HUDEP-2 (cell line): ENCODE data around the gene VEPH1.

Experiments
- DNase-seq, 76 experiments: peaks; one replicate each; lab custom pipeline; 2025; ENCODE audit not compliant: unreplicated experiment in 76 of 76; lab: John Stamatoyannopoulos, UW

The VEPH1 gene

DNA sequence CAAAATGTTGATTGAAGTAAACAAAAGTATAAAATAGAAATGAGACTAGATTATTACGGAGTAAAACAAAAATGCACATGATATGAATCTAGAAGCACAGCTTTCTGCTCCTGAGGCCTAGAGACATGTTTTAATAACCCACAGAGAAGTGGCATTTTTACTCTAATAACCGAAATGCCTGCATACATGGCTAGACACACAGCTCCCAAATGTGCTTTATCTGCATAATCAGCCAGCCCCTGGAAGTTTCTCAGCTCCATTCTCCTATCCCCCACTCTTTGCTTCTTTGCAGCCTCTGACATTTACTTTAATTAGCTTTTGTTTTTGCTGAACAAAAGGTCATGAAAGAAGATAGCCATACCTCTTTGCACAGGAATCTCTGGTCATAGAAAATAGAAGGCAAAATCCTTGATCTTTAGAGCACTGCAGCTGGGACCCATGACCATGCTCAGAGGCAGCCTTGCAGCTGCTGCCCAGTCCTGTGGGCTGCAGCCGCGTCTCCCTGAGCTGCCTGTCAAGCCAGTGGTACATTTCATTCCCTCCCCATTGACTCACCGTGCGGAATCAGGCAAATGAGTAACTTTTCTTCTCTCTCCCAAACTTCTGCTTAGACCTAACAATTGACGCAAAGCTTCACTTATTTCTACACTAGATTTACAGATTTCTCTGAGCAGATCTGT is at the start of gene VEPH1:
Gene VEPH1, minus strand, starts transcription at position 501 of the 680 bp plus-strand sequence. CDS start 8,067 bp downstream, outside the sequence.
- DNase-seq: no peak

DNA sequence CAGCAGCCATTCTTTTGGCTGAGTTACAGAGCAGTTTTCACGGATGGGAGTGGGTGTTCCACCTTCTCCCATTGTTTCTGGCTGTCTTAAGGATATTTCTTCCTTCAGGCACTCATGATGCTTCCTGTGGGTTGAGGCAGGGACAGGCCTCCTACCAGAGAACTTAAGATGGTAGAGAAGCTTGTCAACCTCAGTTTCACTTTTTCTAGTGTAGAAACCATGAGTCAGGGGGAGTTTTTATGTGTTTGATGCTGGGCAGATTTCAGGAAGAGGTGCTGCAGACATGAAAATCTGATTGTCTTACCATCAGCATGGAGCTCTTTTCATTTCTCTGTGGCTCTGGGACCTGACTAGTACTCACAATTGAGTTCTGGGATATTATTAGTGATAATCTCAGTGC is 48.7 kb upstream of the VEPH1 start:
- DNase-seq: no peak

DNA sequence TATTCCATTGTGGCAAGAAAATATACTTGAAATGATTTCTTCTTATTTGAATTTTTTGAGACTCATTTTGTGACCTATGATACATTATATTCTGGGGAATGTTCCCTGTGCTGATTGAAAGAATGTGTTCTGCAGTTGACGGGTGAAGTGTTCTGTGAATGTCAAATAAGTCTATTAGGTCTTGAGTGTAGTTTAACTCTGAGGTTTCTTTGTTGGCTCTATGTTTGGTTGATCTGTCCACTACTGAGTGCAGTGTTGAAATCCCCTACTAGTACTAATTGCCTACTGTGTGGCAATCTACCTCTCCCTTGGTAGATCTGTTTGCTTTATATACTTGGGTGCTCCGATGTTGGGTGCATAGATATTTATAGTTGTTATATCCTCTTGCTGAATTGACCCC is 46.3 kb upstream of the VEPH1 start:
- no peak for DNase-seq

DNA sequence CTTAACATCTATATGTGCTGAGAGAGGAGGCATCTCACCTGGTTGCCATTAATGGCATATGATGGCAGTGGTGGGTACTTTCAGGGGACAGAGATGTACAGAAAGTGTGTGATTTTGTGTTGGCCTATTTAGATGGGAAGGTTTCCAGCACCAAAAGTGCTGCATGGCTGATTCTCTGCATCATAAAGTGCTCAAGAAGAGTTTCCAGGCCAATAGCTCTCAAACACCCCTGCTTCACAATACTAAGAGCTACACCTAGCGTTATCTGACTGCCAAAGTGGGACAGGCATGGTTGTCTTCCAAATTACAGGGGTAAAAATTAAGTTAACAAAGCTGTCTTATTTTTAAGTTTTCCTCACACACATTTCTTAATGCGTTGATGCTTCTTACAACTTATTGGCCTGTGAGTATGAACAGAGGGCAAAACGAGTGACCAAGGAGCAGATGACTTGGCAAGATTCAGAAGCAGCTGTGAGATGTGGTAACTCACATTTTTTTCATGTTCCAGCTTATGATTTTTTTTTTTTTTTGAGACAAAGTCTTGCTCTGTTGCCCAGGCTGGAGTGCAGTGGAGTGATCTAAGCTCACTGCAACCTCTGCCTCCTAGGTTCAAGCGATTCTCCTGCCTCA is 41.4 kb upstream of the VEPH1 start:
- no peak for DNase-seq

DNA sequence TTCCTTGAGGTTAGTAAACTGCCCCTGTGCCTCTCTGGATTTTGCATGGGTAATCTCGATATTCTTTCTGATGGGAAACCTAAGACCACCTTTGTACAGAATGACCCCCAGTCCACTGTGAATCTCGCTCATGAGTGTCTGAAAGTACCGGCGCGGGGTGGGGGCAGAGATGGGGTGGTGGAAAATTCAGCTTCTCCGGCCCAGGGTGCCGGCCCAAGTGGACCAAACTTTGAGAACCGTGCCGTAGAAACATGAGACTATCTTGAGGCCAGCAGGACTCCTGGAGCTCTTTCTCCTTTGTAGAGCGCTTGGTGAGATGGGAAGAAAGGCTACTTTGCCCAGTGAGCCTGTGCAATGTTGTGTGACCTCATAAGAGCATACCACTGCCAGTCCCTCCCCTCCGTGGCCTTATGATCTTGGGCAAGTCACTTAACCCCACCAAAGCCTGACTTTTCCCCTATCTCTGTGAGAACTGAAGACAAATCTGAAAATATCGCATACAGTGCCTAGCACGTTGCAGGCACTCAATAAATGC is 40.4 kb upstream of the VEPH1 start:
- no peak for DNase-seq

DNA sequence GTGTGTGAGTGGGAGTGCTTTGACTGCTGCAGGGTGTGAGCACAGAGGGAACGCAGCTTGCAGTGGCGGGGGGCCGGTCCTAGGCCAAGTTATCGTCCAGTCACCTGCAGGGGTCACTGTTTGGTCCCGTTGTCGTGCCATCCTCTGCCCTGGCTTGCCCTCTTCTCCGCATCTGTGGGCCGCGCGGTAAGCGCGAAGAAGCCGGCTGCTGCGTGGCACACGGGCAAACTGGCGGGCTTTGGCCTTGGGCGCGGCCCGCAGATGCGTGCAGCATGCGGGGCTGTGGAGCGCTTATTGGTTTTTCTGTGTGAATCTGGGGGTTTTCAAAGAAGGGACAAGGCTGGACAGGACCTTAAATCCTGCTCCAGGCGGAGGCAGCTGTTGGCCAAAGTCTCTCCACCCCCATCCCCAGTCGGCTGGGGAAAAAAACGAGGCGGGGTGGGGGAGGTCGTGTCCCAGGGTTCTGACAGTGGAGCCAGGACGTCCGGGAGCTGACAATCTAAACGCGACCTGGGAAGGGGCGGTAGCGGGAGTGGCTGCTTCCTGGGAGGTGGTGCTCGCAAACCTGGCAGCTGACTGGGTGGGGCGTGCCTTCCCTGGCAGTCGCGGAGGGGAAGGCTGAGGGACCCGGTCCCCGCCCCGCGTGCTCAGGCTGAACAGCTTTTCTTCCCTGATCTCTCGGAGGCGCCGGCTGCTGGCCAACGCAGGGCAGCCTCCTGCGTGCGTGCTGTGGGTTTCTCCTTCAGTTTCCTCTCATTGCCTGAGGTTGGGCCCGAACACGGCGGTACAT is 39.7 kb upstream of the VEPH1 start:
- peak in 6 of 76 experiments; percentile 2 to 26 (median 6) for DNase-seq

DNA sequence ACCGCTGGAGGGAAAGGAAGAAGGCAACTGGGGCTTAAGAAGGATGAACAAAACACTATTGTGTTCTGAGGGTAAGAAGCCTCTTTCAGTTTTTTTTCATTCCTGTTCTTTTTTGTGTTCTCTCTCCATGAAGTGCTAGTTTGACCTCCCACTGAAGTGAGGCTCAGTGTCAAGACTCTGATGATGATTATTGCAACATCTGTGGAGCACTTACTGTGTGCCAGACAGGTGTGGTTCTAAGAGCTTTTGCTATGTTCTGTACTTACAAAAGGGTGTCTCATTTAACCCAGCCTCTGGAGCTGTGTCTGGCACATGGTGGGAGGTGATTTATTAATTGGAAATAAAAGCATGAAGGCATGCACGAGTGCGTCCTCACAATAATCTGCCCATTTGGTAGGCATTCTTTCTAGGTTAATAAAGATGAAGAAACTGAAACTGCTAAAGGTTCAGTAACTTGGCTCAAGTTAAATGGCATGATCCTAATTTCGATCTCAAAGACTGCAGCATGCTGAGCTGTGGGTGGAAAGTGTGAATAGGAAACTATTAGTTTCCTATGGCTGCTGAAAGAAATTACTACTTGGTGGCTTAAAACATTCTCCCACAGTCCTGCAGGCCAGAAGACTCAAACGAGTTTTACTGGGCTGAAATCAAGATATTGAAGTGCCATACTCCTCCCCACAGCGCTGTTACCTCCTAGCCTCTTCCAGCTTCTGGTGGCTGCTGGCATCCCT is 38.5 kb upstream of the VEPH1 start:
- no peak for DNase-seq

DNA sequence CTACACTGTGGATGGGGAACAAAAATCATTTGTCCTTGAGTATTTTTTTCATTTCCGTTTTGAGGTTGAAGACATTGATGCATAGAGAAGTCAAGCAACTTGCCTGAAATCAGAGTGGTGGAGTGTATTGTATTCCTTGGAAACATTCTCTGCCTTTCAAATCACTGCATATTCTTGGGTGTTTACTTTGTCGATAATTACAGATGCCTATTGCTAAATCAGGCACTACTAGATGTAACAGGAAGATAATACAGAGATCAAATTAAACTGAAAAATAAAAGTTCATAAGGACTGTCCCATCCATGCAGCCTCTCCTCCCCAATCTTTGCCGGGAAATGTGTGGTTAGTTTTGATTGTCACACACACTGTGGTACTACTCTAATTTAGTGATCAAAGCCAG is 37.4 kb upstream of the VEPH1 start:
- no peak for DNase-seq

DNA sequence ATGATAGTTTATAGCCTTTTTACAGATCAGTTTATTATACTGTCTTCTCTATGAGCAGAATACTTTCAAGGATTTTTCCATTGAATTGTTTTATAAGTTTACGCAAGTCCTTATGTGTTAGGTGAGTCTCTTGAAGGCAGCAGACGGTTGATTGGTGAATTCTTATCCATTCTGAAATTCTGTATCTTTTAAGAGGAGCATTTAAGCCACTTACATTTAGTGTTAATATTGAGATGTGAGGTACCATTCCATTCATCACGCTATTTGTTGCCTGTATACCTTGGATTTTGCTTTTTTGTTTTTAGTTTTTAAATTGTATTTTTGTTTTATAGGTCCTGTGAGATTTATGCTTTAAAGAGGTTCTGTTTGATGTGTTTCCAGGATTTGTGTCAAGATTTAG is 32.5 kb upstream of the VEPH1 start:
- DNase-seq: no peak

DNA sequence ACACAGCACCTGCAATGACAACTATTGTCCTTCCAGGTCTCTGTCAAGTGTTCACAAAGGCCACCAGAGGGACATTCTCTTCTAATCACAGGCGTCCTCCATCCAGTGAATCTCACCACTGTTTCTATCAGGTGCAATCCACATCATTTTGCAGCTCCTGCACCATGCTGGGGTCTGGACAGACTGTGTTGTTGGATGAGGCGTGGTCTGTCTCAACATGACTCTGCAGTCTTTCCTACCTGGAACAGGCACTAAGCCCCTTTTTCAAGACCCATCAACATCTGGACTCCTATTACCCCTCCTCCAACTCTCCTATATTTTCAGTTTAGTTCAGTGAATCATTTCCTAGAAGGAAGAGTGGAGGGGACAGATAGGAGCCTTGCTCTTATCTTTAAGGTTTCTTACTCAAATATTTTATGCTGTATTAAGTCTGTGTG is 31.5 kb upstream of the VEPH1 start:
- no peak for DNase-seq

DNA sequence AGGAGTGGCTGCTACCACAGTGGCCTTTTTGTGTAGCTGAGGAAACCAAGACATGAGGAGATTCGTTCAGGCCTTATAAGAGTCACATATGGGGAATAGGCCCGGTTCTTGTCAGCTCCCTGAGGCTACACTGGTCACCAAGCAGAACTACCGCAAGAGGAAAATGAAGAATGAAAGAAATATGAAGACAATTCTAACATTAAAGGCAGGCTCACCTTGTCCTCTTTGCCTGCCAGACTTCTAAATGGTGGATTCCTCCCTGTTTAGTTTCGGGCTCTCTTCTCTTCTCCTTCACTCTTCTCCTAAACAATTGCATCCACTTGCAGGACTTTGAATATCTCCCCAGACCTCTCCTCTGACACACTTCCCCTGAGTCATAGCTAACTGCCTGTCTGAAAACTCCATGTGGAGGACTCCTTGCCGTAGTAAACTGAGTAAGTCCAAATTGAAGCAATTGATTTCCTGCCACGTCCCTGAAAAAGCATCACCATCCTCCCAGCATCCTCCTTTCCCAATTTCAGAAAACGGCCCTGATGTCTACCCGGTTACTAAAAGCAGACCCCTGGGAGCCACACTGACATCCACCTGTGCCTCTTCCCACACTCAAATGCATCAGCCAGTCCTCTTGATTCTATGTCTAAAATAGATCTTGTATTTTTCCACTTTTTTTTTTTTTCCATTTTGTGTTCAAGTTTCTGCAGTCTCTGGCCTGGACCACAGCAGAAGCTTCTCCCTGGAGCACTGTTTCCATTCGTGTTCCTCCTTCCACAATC is 30.3 kb upstream of the VEPH1 start:
- DNase-seq: no peak

DNA sequence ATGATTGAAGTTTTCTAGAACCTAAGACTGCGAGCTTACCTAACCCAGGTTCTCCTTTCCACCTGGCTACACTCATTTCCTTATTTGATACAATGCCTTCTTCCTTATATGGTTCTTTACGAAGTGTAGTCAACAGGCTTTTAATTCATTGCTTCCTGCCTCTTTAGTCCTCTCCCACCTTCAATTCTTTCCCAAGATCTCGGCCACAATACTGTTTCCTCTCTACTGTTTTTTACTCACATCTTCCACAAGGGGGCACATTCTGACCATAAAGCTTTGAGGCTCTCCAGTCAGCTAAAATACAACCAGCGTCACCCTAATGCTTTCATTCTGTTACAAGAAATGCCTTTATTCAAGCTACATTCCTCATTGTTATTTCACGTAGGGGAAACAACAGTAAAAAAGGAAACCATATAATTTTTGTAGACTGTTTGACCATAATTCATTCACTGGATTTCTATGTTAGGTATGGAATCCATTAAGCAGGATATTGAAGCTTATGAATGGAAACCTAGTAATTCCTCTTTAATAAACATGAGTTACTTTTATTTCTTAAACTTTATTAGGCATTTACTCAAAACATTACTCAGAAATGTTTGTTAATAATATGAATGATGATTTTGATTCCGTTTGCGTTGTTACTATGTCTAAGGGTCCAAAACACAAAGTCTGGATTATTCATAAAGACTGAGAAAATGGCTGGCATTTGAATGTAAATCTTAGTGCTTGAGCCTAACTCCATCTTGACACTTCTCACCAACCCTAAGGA is 29.5 kb upstream of the VEPH1 start:
- peak in 33 of 76 experiments; percentile 2 to 62 (median 28) for DNase-seq

DNA sequence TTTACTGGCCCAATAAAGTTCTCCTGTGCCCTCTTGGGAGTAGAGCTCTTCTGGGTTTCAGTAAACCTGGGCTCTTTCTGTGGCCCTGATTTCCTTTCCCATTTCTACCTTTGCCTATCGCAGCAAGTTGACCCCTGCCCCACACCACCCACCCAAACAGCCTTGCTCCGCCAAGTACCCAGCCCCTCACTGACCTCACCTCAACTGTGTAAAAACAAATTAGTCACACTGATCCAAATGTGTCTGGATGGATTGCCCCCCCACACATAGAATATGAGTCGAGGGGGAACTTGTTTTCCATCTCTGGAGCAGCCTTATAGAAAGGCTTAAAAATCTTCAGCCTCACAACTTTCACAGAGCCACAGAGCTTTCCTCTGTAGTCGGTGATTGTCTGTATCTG is 28.6 kb upstream of the VEPH1 start:
- DNase-seq: no peak

DNA sequence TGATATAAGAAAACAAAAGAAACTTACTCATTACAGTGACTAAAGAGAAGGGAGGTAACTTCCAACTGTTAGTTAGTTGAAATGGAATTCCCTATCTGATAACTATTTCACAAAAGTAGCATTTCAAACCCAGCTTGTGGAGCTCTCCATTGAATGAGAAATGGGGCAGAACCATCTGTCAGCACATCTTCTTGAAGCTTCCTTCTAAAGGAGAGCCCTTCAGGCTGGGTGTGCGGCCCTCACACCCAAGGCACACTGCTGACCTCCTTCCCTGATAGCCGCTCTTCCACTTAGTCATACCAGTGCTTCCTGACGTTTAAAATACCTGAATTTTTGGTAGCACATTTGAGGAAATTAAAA is 28.1 kb upstream of the VEPH1 start:
- DNase-seq: no peak

DNA sequence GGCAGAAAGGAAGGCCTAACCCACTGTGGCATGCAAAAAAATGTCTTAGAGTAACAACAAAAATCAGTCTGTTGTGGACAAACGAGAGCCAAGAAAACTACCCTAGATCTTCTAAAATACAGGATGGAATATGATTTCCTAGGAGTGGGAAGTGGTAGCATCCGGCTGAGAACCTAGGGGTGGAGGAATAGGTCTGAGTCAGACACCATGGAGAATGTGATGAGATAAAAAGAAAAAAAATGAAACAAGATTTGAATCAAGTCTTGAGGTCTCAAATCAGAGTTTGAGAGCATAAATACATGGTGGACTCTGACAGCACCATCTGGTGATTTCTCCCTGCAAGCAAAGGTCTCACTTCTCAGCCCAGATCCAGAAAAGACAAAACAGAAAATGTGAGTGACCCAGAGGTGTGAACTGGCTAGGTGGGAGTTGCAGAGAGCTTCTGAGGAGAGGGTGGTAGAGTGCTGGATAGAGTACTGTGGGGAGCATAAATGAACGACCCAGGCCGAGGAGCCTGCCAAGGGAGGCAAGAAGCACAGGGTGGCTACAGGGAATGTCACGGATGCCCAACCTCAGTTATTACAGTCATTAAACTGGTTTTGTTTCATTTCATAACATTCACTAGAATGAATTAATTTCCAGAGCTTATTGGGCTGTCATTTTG is 27.6 kb upstream of the VEPH1 start:
- no peak for DNase-seq

DNA sequence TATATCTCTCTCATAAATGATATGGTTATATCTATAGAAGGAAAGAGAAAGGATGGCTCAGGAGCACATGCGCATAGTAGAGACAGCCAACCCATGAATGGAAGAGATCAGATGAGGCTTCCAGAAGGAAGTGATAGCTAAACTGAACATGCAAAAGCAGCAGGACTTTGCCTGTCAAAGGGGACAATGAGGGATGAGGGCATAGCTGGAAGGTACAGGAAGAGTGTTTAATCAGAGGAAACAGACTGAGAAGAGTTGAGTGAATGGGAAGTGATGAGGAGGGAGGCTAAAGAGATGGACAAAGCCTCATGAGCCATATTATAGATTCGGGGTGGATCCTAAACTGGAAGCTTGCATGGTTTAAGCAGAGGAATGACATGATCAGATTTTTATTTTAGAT is 26.5 kb upstream of the VEPH1 start:
- no peak for DNase-seq

DNA sequence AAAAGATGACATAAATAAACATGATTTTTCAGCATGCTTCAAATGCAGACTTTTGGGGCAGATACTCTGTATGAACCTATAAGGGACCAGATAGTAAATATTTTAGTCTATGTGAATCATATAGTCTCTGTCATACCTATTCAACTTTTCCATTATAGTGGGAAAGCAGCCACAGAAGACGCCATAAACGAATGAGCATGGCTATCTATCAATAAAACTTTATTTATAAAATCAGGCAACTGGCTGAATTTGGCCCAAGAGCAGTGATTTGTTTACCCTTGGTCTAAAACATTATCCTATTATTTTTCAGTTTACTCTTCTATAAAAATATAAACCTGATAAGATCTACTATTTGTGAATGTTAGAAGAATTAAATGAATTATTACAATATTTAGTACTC is 25.9 kb upstream of the VEPH1 start:
- no peak for DNase-seq

DNA sequence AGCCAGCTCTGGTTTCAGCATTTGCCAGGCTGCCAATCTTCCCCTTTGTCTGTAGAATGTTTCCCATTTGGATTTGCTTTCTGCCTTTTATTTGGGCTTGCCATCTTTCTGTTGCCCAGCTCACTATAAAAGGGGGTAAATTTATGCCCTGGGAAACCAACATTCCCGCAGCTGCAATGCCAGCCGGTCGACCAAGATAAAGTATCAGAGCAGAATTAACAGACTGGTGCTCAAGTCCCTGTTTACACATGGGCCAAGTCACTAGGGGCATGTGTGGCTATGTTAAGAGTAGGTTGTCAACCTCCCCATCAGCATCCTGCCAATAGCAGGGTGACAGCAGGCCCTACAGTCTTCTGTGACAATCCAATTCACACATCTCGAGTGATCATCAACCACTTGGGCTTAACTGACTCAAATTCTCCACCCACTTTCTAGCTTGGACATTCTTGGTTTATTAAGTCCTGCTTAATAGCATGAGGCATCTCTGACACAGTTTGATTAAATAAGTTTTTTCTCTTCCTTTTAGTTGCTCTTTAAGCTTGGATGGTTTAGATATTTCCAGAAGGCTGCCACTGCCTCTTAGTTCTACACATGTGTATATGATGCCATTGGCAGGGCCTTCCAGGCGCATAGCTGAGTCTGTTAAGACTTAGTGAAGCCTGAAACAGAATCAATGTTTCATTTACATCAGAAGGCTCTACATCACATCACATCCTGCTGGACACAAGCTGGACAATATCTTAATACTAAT is 24.1 kb upstream of the VEPH1 start:
- DNase-seq: no peak
